Measurements from ENCODE around the gene UBE2F.

GRCh38 chr2:237964578-237965404 lies 2.0 kb upstream of the UBE2F start:
- TF ChIP-seq EP300 (IDR thresholded peaks at IDR 0.05) (no peak), POLR2A (IDR thresholded peaks at IDR 0.05) (no peak), POLR2AphosphoS5 (IDR thresholded peaks at IDR 0.05) (no peak)
- TF ChIP-seq, protein P1, sequence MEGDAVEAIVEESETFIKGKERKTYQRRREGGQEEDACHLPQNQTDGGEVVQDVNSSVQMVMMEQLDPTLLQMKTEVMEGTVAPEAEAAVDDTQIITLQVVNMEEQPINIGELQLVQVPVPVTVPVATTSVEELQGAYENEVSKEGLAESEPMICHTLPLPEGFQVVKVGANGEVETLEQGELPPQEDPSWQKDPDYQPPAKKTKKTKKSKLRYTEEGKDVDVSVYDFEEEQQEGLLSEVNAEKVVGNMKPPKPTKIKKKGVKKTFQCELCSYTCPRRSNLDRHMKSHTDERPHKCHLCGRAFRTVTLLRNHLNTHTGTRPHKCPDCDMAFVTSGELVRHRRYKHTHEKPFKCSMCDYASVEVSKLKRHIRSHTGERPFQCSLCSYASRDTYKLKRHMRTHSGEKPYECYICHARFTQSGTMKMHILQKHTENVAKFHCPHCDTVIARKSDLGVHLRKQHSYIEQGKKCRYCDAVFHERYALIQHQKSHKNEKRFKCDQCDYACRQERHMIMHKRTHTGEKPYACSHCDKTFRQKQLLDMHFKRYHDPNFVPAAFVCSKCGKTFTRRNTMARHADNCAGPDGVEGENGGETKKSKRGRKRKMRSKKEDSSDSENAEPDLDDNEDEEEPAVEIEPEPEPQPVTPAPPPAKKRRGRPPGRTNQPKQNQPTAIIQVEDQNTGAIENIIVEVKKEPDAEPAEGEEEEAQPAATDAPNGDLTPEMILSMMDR (IDR thresholded peaks at IDR 0.05) = no peak
